WTC11 (cell line): ENCODE measurements around the gene AMPD1. TPM values are rescaled to one million over a fixed set of nuclear protein-coding genes. Genes with fewer than 3 reads are reported as not detected.

Source experiments
- ATAC-seq: fragments of 200-7000 bp; cut with Tn5 transposase; 2 replicates; pipeline ENCODE4 v1.10.0; 2021; ENCODE audit warnings: mild to moderate bottlenecking, moderate library complexity
- CTCF ChIA-PET: fragments of 300-600 bp; sonication (Branson Sonifier 250); formaldehyde crosslinking; loops from one replicate; lab custom pipeline; 2021; ENCODE audit warnings: antibody characterized with exemption; lab: Charles Lee
- POLR2A ChIA-PET: fragments of 350-600 bp; sonication (Branson Sonifier 250); formaldehyde crosslinking; loops from one replicate; lab custom pipeline; 2021; ENCODE audit warnings: antibody characterized with exemption; lab: Charles Lee
- DNase-seq: peaks from one replicate; pipeline ENCODE4 v3.0.0; 2021; ENCODE audit warnings: low spot score
- H3K27ac Mint-ChIP-seq: 2 replicates; pipeline ENCODE4 v1.8.0; 2021; ENCODE audit warnings: mixed read lengths
- H3K27me3 Mint-ChIP-seq: 2 replicates; pipeline ENCODE4 v1.8.0; 2021; ENCODE audit warnings: low read depth, mild to moderate bottlenecking, moderate library complexity, mixed read lengths
- H3K36me3 Mint-ChIP-seq: 2 replicates; pipeline ENCODE4 v1.8.0; 2021; ENCODE audit warnings: mixed read lengths
- H3K4me1 Mint-ChIP-seq: 2 replicates; pipeline ENCODE4 v1.8.0; 2022; ENCODE audit warnings: mixed read lengths
- H3K4me3 Mint-ChIP-seq: 2 replicates; pipeline ENCODE4 v1.8.0; 2021; ENCODE audit warnings: mild to moderate bottlenecking, moderate library complexity, mixed read lengths
- H3K9me3 Mint-ChIP-seq: 2 replicates; pipeline ENCODE4 v1.8.0; 2021; ENCODE audit warnings: mixed read lengths
- AFF4 ChIP-seq: sonication (generic); formaldehyde crosslinking; IDR thresholded peaks from 2 replicates; pipeline ENCODE4 v1.8.1; 2023; ENCODE audit warnings: mild to moderate bottlenecking, missing genetic modification reagents, borderline replicate concordance
- CDX4 ChIP-seq: fragments of 250-450 bp; sonication (Bioruptor Pico); IDR thresholded peaks from 2 replicates; pipeline ENCODE4 v1.9.0; 2021; ENCODE audit warnings: moderate library complexity, mild to moderate bottlenecking, inconsistent platforms, borderline replicate concordance
- CREB1 ChIP-seq: sonication (generic); formaldehyde crosslinking; IDR thresholded peaks from 2 replicates; pipeline ENCODE4 v1.8.0; 2023; ENCODE audit warnings: mild to moderate bottlenecking, missing genetic modification reagents
- E2F5 ChIP-seq: sonication (generic); formaldehyde crosslinking; IDR thresholded peaks from 2 replicates; pipeline ENCODE4 v1.8.1; 2022; ENCODE audit warnings: mild to moderate bottlenecking, moderate library complexity, missing genetic modification reagents
- ELF4 ChIP-seq: sonication (generic); formaldehyde crosslinking; IDR thresholded peaks from 2 replicates; pipeline ENCODE4 v1.8.1; 2022; ENCODE audit warnings: low read depth, mild to moderate bottlenecking, moderate library complexity, missing genetic modification reagents
- FOXJ3 ChIP-seq: sonication (generic); formaldehyde crosslinking; IDR thresholded peaks from 2 replicates; pipeline ENCODE4 v1.9.0; 2021; ENCODE audit warnings: missing genetic modification reagents, mild to moderate bottlenecking, borderline replicate concordance
- HMGA2 ChIP-seq: fragments of 250-450 bp; sonication (Bioruptor Pico); IDR thresholded peaks from 2 replicates; pipeline ENCODE4 v1.4.0; 2021; ENCODE audit warnings: mild to moderate bottlenecking, moderate library complexity
- IRF1 ChIP-seq: sonication (generic); formaldehyde crosslinking; IDR thresholded peaks from 2 replicates; pipeline ENCODE4 v1.8.0; 2023; ENCODE audit warnings: missing genetic modification reagents
- JAZF1 ChIP-seq: fragments of 250-450 bp; sonication (Bioruptor Pico); IDR thresholded peaks from 2 replicates; pipeline ENCODE4 v1.9.0; 2021; ENCODE audit warnings: moderate library complexity, mild to moderate bottlenecking, inconsistent platforms
- KAT7 ChIP-seq: sonication (generic); formaldehyde crosslinking; IDR thresholded peaks from 2 replicates; pipeline ENCODE4 v1.8.1; 2023; ENCODE audit warnings: missing genetic modification reagents, mild to moderate bottlenecking, borderline replicate concordance
- MYBL2 ChIP-seq: sonication (generic); formaldehyde crosslinking; IDR thresholded peaks from 2 replicates; pipeline ENCODE4 v1.8.1; 2023; ENCODE audit warnings: mild to moderate bottlenecking, moderate library complexity, missing genetic modification reagents
- PREB ChIP-seq: sonication (generic); formaldehyde crosslinking; IDR thresholded peaks from 2 replicates; pipeline ENCODE4 v1.8.1; 2022; ENCODE audit warnings: mild to moderate bottlenecking, missing genetic modification reagents, moderate library complexity, borderline replicate concordance
- TEAD1 ChIP-seq: sonication (generic); formaldehyde crosslinking; IDR thresholded peaks from 2 replicates; pipeline ENCODE4 v1.8.0; 2022; ENCODE audit warnings: mild to moderate bottlenecking, missing genetic modification reagents
- ZNF263 ChIP-seq: sonication (generic); formaldehyde crosslinking; IDR thresholded peaks from 2 replicates; pipeline ENCODE4 v1.8.1; 2022; ENCODE audit warnings: low read depth, mild to moderate bottlenecking, moderate library complexity, missing genetic modification reagents
- ZNF317 ChIP-seq: sonication (generic); formaldehyde crosslinking; IDR thresholded peaks from 2 replicates; pipeline ENCODE4 v1.8.1; 2023; ENCODE audit warnings: low read depth, mild to moderate bottlenecking, moderate library complexity, missing genetic modification reagents, borderline replicate concordance
- ZNF396 ChIP-seq: fragments of 250-450 bp; sonication (Bioruptor Pico); IDR thresholded peaks from 2 replicates; pipeline ENCODE4 v1.8.0; 2021; ENCODE audit warnings: mild to moderate bottlenecking, moderate library complexity, borderline replicate concordance
- total RNA-seq: library from RNA; stranded (reverse); gene quantifications from 3 replicates; pipeline ENCODE4 v1.2.3, GENCODE V29; 2021
- TF ChIP-seq, protein P1 (sequence below): fragments of 200-600 bp; IDR thresholded peaks from 2 replicates; pipeline ENCODE4 v1.8.0; 2022; ENCODE audit warnings: antibody characterized with exemption
- TF ChIP-seq, protein P2 (sequence below): fragments of 250-450 bp; sonication (Bioruptor Pico); IDR thresholded peaks from 2 replicates; pipeline ENCODE4 v1.8.0; 2021; ENCODE audit warnings: mild to moderate bottlenecking
- TF ChIP-seq, protein P3 (sequence below): fragments of 250-450 bp; sonication (Bioruptor Pico); conservative IDR thresholded peaks from 2 replicates; pipeline ENCODE4 v1.9.0; 2021; ENCODE audit warnings: mild to moderate bottlenecking

AMPD1 gene
- total RNA-seq, 1 experiment from 2014 or later: not detected

- TF ChIP-seq, protein P1, sequence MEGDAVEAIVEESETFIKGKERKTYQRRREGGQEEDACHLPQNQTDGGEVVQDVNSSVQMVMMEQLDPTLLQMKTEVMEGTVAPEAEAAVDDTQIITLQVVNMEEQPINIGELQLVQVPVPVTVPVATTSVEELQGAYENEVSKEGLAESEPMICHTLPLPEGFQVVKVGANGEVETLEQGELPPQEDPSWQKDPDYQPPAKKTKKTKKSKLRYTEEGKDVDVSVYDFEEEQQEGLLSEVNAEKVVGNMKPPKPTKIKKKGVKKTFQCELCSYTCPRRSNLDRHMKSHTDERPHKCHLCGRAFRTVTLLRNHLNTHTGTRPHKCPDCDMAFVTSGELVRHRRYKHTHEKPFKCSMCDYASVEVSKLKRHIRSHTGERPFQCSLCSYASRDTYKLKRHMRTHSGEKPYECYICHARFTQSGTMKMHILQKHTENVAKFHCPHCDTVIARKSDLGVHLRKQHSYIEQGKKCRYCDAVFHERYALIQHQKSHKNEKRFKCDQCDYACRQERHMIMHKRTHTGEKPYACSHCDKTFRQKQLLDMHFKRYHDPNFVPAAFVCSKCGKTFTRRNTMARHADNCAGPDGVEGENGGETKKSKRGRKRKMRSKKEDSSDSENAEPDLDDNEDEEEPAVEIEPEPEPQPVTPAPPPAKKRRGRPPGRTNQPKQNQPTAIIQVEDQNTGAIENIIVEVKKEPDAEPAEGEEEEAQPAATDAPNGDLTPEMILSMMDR: no peak
- TF ChIP-seq KAT7 (CRISPR knock-in tag) (no peak), IRF1 (no peak), ZNF317 (CRISPR knock-in tag) (no peak), CREB1 (no peak), HMGA2 (CRISPR knock-in tag) (no peak)
- TF ChIP-seq, protein P2, sequence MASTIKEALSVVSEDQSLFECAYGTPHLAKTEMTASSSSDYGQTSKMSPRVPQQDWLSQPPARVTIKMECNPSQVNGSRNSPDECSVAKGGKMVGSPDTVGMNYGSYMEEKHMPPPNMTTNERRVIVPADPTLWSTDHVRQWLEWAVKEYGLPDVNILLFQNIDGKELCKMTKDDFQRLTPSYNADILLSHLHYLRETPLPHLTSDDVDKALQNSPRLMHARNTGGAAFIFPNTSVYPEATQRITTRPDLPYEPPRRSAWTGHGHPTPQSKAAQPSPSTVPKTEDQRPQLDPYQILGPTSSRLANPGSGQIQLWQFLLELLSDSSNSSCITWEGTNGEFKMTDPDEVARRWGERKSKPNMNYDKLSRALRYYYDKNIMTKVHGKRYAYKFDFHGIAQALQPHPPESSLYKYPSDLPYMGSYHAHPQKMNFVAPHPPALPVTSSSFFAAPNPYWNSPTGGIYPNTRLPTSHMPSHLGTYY (CRISPR knock-in tag): no peak
- TF ChIP-seq, protein P3, sequence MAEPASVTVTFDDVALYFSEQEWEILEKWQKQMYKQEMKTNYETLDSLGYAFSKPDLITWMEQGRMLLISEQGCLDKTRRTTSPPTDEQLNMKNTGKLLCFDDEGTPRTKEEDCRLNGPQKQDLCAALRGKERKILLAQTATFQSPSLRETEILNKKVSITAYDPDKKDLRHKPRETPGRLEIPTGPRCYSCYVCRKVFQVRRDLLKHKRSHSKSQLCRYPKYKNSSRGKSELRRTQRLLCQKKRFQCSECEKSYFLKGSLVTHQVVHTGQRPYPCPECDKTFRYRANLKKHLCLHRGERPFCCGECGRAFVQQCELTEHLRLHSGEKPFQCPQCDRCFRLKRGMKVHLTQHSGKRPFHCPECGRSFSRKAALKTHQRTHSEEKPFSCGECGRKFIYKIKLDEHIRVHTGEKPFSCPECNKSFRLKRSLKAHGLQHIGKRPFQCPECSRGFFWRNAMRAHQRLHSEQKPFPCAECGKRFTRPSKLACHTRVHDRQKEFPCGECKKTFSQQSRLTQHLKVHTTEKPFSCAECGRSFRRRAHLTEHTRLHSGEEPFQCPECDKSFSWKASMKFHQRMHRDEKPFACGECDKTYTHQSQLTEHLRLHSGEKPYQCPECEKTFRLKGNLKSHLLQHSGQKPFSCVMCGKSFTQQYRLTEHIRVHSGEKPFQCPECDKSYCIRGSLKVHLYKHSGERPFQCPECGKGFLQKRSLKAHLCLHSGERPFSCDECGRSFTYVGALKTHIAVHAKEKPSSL (CRISPR knock-in tag): no peak
- TF ChIP-seq, all 79 proteins: peak for 0
Measured at GRCh38 chr1:114641377-114641776, 54.0 kb downstream of the AMPD1 start (continued).

- CTCF ChIA-PET: no interaction called here
Measured at GRCh38 chr1:114638910-114639309, 56.4 kb downstream of the AMPD1 start.

More at GRCh38 chr1:114638910-114639309, 56.4 kb downstream of the AMPD1 start:
- no peaks in the 10 kb centered on the region for H3K36me3 Mint-ChIP-seq
- 0 out of 2 replicates have a peak, but pooled peaks cover 3% of the 10 kb centered on the region for H3K27me3 Mint-ChIP-seq
- DNase-seq (no peak), ATAC-seq (no peak)
- POLR2A ChIA-PET: no interaction called here
- H3K9me3 Mint-ChIP-seq: peaks cover 4% of the 10 kb centered on the region; the same call in 1 of the 2 replicates
- no peak overlapping the region for H3K27ac Mint-ChIP-seq
- TF ChIP-seq MYBL2 (CRISPR knock-in tag) (no peak), ZNF263 (CRISPR knock-in tag) (no peak), FOXJ3 (CRISPR knock-in tag) (no peak), CDX4 (no peak), ELF4 (CRISPR knock-in tag) (no peak), JAZF1 (CRISPR knock-in tag) (no peak), PREB (CRISPR knock-in tag) (no peak), KAT7 (CRISPR knock-in tag) (no peak), E2F5 (CRISPR knock-in tag) (no peak), TEAD1 (CRISPR knock-in tag) (no peak), AFF4 (no peak), ZNF396 (no peak)
- H3K4me1 Mint-ChIP-seq: peaks cover 15% of the 10 kb centered on the region
- no peak overlapping the region for H3K4me3 Mint-ChIP-seq
